IMR-90 (cell line): Measurements from ENCODE around the gene FERMT2. TPM values are rescaled to one million over a fixed set of nuclear protein-coding genes. Genes with fewer than 3 reads are reported as not detected.

ENCODE experiments used
- ATAC-seq: fragments of 200-7000 bp; cut with Tn5 transposase; 2 replicates; pipeline ENCODE4 v1.9.1; 2020; ENCODE audit warnings: low read depth, mild to moderate bottlenecking, moderate library complexity
- BruUV-seq: library from RNA; stranded (reverse); fragments of 400-500 nt; replicated peaks from 2 replicates; lab custom pipeline; 2021; lab: Mats Ljungman, UMichigan
- CTCF ChIA-PET: fragments of 300-600 bp; formaldehyde crosslinking; extraction: SDS; loops from one replicate; lab custom pipeline; 2021; ENCODE audit warnings: antibody characterized with exemption; lab: Yijun Ruan, JAX
- POLR2A ChIA-PET: fragments of 300-600 bp; sonication (Branson Sonifier 250); formaldehyde crosslinking; loops from one replicate; lab custom pipeline; 2022; ENCODE audit warnings: antibody characterized with exemption; ENCODE audit not compliant: unreplicated experiment; lab: Charles Lee
- DNase-seq: peaks from one replicate; pipeline ENCODE4 v3.0.0; 2013
- H2AFZ ChIP-seq: replicated peaks from 2 replicates; pipeline ENCODE3; 2013; ENCODE audit warnings: low read length, mild to moderate bottlenecking; ENCODE audit not compliant: poor library complexity
- H2AK5ac ChIP-seq: 2 replicates; pipeline ENCODE4 v1.6.1; 2013; ENCODE audit warnings: low read depth, low read length, inconsistent platforms
- H2AK9ac ChIP-seq: replicated peaks from 2 replicates; pipeline ENCODE3; 2013; ENCODE audit warnings: mild to moderate bottlenecking, low read depth, low read length, moderate library complexity; ENCODE audit not compliant: poor library complexity
- H2BK120ac ChIP-seq: 2 replicates; pipeline ENCODE4 v1.6.1; 2013; ENCODE audit warnings: low read depth, low read length, inconsistent platforms
- H2BK15ac ChIP-seq: 3 replicates; pipeline ENCODE4 v1.6.1; 2013; ENCODE audit warnings: low read depth, low read length, inconsistent platforms
- H2BK20ac ChIP-seq: 2 replicates; pipeline ENCODE4 v1.6.1; 2013; ENCODE audit warnings: low read depth, mild to moderate bottlenecking, inconsistent platforms, low read length, moderate library complexity
- H2BK5ac ChIP-seq: 2 replicates; pipeline ENCODE4 v1.6.1; 2013; ENCODE audit warnings: mild to moderate bottlenecking, low read depth, low read length, inconsistent platforms; ENCODE audit not compliant: poor library complexity, severe bottlenecking
- H3K14ac ChIP-seq: replicated peaks from 2 replicates; pipeline ENCODE4 v1.6.1; 2013; ENCODE audit warnings: low read depth, low read length, inconsistent platforms
- H3K18ac ChIP-seq: 2 replicates; pipeline ENCODE4 v1.6.1; 2013; ENCODE audit warnings: low read depth, low read length, control low read depth
- H3K23ac ChIP-seq: 2 replicates; pipeline ENCODE4 v1.6.1; 2013; ENCODE audit warnings: low read depth, low read length, inconsistent platforms
- H3K27ac ChIP-seq: 2 replicates; pipeline ENCODE4 v1.5.1; 2013; ENCODE audit warnings: mild to moderate bottlenecking, control low read depth, low read length; ENCODE audit not compliant: insufficient read depth
- H3K27me3 ChIP-seq: 2 replicates; pipeline ENCODE4 v1.6.1; 2013; ENCODE audit warnings: low read length; ENCODE audit not compliant: control insufficient read depth, insufficient read depth
- H3K36me3 ChIP-seq: 2 replicates; pipeline ENCODE4 v1.6.1; 2013; ENCODE audit warnings: low read length, mixed read lengths; ENCODE audit not compliant: control insufficient read depth, insufficient read depth
- H3K4ac ChIP-seq: 2 replicates; pipeline ENCODE4 v1.6.1; 2013; ENCODE audit warnings: low read depth, low read length, inconsistent platforms
- H3K4me1 ChIP-seq: 2 replicates; pipeline ENCODE4 v1.6.1; 2013; ENCODE audit warnings: low read length, mixed read lengths; ENCODE audit not compliant: control insufficient read depth, insufficient read depth
- H3K4me2 ChIP-seq: 2 replicates; pipeline ENCODE4 v1.6.1; 2013; ENCODE audit warnings: low read depth, mild to moderate bottlenecking, control low read depth, low read length, moderate library complexity
- H3K4me3 ChIP-seq: 2 replicates; pipeline ENCODE4 v1.5.1; 2013; ENCODE audit warnings: low read depth, mild to moderate bottlenecking, control low read depth, low read length, moderate library complexity; ENCODE audit not compliant: insufficient read depth
- H3K56ac ChIP-seq: 2 replicates; pipeline ENCODE4 v1.6.1; 2013; ENCODE audit warnings: low read length, inconsistent platforms; ENCODE audit not compliant: insufficient read depth; ENCODE audit errors: extremely low read depth
- H3K79me1 ChIP-seq, 2 experiments: 2 replicates each; pipeline ENCODE4 v1.6.1; 2013; ENCODE audit warnings: low read length in 2 of 2, inconsistent platforms in 1 of 2, low read depth in 1 of 2
- H3K9ac ChIP-seq: 2 replicates; pipeline ENCODE4 v1.6.1; 2013; ENCODE audit warnings: low read depth, low read length, control low read depth
- H3K9me1 ChIP-seq: 2 replicates; pipeline ENCODE4 v1.6.1; 2013; ENCODE audit warnings: low read length, inconsistent platforms; ENCODE audit not compliant: insufficient read depth
- H3K9me3 ChIP-seq: 2 replicates; pipeline ENCODE4 v1.6.1; 2013; ENCODE audit warnings: low read length; ENCODE audit not compliant: control insufficient read depth, insufficient read depth
- H4K20me1 ChIP-seq: 2 replicates; pipeline ENCODE4 v1.6.1; 2013; ENCODE audit warnings: low read length, inconsistent platforms; ENCODE audit not compliant: insufficient read depth
- H4K5ac ChIP-seq: 2 replicates; pipeline ENCODE4 v1.6.1; 2013; ENCODE audit warnings: mild to moderate bottlenecking, low read depth, low read length, control low read depth
- H4K8ac ChIP-seq, 2 experiments: 2 replicates each; pipeline ENCODE4 v1.6.1; 2013; ENCODE audit warnings: low read depth in 2 of 2, low read length in 2 of 2, control low read depth in 1 of 2, inconsistent platforms in 1 of 2
- H4K91ac ChIP-seq: 2 replicates; pipeline ENCODE4 v1.6.1; 2013; ENCODE audit warnings: low read depth, low read length, inconsistent platforms; ENCODE audit not compliant: insufficient read depth
- BHLHE40 ChIP-seq: fragments of 150-350 bp; IDR thresholded peaks from 2 replicates; pipeline ENCODE4 v1.6.1; 2016; ENCODE audit warnings: mild to moderate bottlenecking, low read depth, low read length
- CEBPB ChIP-seq: IDR thresholded peaks from 2 replicates; pipeline ENCODE4 v1.6.1; 2012; ENCODE audit warnings: low read depth, low read length, improper control_type of control experiment
- RCOR1 ChIP-seq: IDR thresholded peaks from 2 replicates; pipeline ENCODE4 v1.6.1; 2012; ENCODE audit warnings: mild to moderate bottlenecking, low read length, improper control_type of control experiment; ENCODE audit not compliant: insufficient replicate concordance
- SMC3 ChIP-seq: fragments of 150-350 bp; IDR thresholded peaks from 2 replicates; pipeline ENCODE4 v1.6.1; 2016; ENCODE audit warnings: low read depth, mild to moderate bottlenecking, antibody characterized with exemption, low read length, moderate library complexity
- WGBS, 2 experiments: methylation state at CpG; one replicate each; pipeline versions ENCODE4 v1.1.5 to v1.1.7; 2013; ENCODE audit warnings: missing lambda C conversion rate in 2 of 2; ENCODE audit not compliant: insufficient read length in 1 of 2; ENCODE audit errors: extremely low coverage in 2 of 2; 5-methylcytosine and 5-hydroxymethylcytosine counted together
- dilution Hi-C: fragments of 300-500 bp; cut with HindIII; formaldehyde crosslinking; loops from one replicate; pipeline ENCODE4 v1.14.3; 2018; ENCODE audit warnings: low sequenced_read_pairs; ENCODE audit not compliant: unreplicated experiment
- in situ Hi-C: fragments of 300-500 bp; cut with MboI; formaldehyde crosslinking; loops from 3 replicates; pipeline ENCODE4 v1.14.3; 2019; ENCODE audit warnings: low sequenced_read_pairs, inconsistent platforms, mixed read lengths
- intact Hi-C: fragments of 100-400 bp; cut with micrococcal nuclease; formaldehyde crosslinking; loops from 2 replicates; pipeline ENCODE4 v1.10.0; 2022
- polyA plus RNA-seq, 3 experiments: library from polyadenylated mRNA; depleted of rRNA; stranded (reverse); fragments of >200 nt; gene quantifications; 2 replicates each; pipeline ENCODE4 v1.2.3, GENCODE V29; 2012; ENCODE audit warnings: low replicate concordance in 1 of 3
- total RNA-seq: library from RNA; depleted of rRNA; stranded (reverse); fragments of >200 nt; gene quantifications from 2 replicates; pipeline ENCODE4 v1.2.3, GENCODE V29; 2012

Gene FERMT2
- total and polyA plus RNA-seq, 2 of the 4 experiments (the other 2 are of a cell fraction) = 131 to 217 TPM

- CTCF ChIA-PET = interaction anchor here (0.6 kb wide), 1 partner anchor 127 kb away, joined by 3 read pairs; no protein-coding TSS in a partner anchor
- Histone ChIP-seq H2AFZ (no peak overlapping the region), H3K27ac (peak overlapping the region; percentile 52; the same call in 1 of the 2 replicates)
Observed at GRCh38 chr14:52833891-52834290, 117.0 kb downstream of the FERMT2 start.

More at GRCh38 chr14:52833891-52834290, 117.0 kb downstream of the FERMT2 start:
- H2BK20ac ChIP-seq = peak overlapping the region; percentile 98
- peak overlapping the region; percentile 91 for H3K14ac ChIP-seq
- no CpG with 5 or more reads among the region's 5 CpGs for WGBS, 2 experiments
- no peaks in the 10 kb centered on the region for H3K9me3 ChIP-seq
- no peak overlapping the region for H3K9ac ChIP-seq
- H3K18ac ChIP-seq = peak overlapping the region; percentile 18; the same call in 1 of the 2 replicates
- in situ Hi-C loops (no loop called here), dilution Hi-C loops (no loop called here), intact Hi-C loops (no loop called here)
- H2BK5ac ChIP-seq = peak overlapping the region; percentile 96
- no peak overlapping the region for H3K4me3 ChIP-seq
- no peaks in the 10 kb centered on the region for H4K20me1 ChIP-seq
- no peaks in the 10 kb centered on the region for H3K27me3 ChIP-seq
- H2BK120ac ChIP-seq = peak overlapping the region; percentile 97
- H3K56ac ChIP-seq = no peak overlapping the region
- H4K91ac ChIP-seq = peak overlapping the region; percentile 82
- peaks cover 8% of the 10 kb centered on the region for H3K9me1 ChIP-seq
- H3K4me1 ChIP-seq = peaks cover 9% of the 10 kb centered on the region
- peak overlapping the region; percentile 90 for H3K4ac ChIP-seq
- H3K36me3 ChIP-seq = no peaks in the 10 kb centered on the region
- H4K8ac ChIP-seq = peak overlapping the region; percentile 62 to 69; a peak in 2 of 4 replicates
- H3K23ac ChIP-seq = peak overlapping the region; percentile 59
- no peak overlapping the region for H3K4me2 ChIP-seq
- no TSS peak for BruUV-seq
- H2BK15ac ChIP-seq = peak overlapping the region; percentile 91; the same call in 2 of the 3 replicates
- POLR2A ChIA-PET = no interaction called here
- ATAC-seq (no peak), DNase-seq (no peak)
- peak overlapping the region; percentile 70; the same call in 1 of the 2 replicates for H2AK5ac ChIP-seq
- H3K79me1 ChIP-seq = peaks cover 0 to 11% of the 10 kb centered on the region in 2 experiments; a peak in 1 of 4 replicates
- no peak for TF ChIP-seq BHLHE40
- TF ChIP-seq SMC3 = no peak
- TF ChIP-seq CEBPB = no peak
- no peak for TF ChIP-seq RCOR1
- H2AK9ac ChIP-seq = peak overlapping the region; percentile 60
- H4K5ac ChIP-seq = peak overlapping the region; percentile 10; the same call in 1 of the 2 replicates
